CD1c-positive myeloid dendritic cell (primary cell): Measurements from ENCODE around the gene SMARCC2.
A peak's percentile ranks its signal among the peaks of the same experiment; 100 is the strongest.
"Not testable (repeated sequence)": the region's sequence is repeated elsewhere in the genome, so short reads cannot be mapped to it uniquely, and the experiment has no call there.

ENCODE experiments used
- DNase-seq: peaks from one replicate; pipeline ENCODE4 v3.0.0-alpha.2; 2016; ENCODE audit errors: extremely low spot score

The SMARCC2 gene

GRCh38 chr12:56163533-56164344 is 25.5 kb downstream of the SMARCC2 start:
- no peak for DNase-seq

GRCh38 chr12:56162468-56163290 is 26.6 kb downstream of the SMARCC2 start:
- no peak for DNase-seq

GRCh38 chr12:56161690-56162351 is 27.5 kb downstream of the SMARCC2 start:
- no peak for DNase-seq

- no peak for DNase-seq
Observed at GRCh38 chr12:56160894-56161689, 28.2 kb downstream of the SMARCC2 start.

- peak; percentile 32 for DNase-seq
Observed at GRCh38 chr12:56160193-56160763, 29.0 kb downstream of the SMARCC2 start.

GRCh38 chr12:56159482-56160192 is 29.6 kb downstream of the SMARCC2 start:
- DNase-seq: no peak

GRCh38 chr12:56158926-56159461 is 30.3 kb downstream of the SMARCC2 start:
- peak; percentile 66 for DNase-seq

- peak; percentile 98 for DNase-seq
Observed at GRCh38 chr12:56158029-56158925, 31.0 kb downstream of the SMARCC2 start, which contains the start of gene MYL6. MYL6 (plus strand) TSS chr12:56158359; CDS start chr12:56158402, 43 bp downstream.

GRCh38 chr12:56157201-56158028 is 31.9 kb downstream of the SMARCC2 start:
- DNase-seq: peak; percentile 84

- DNase-seq: not testable (repeated sequence)
Observed at GRCh38 chr12:56156464-56157200, 32.7 kb downstream of the SMARCC2 start.

- no peak for DNase-seq
Observed at GRCh38 chr12:56155256-56155845, 33.9 kb downstream of the SMARCC2 start.

- DNase-seq: no peak
Observed at GRCh38 chr12:56154818-56155217, 34.5 kb downstream of the SMARCC2 start.

GRCh38 chr12:56154246-56154771 is 35.0 kb downstream of the SMARCC2 start:
- DNase-seq: no peak

GRCh38 chr12:56153678-56154065 is 35.6 kb downstream of the SMARCC2 start:
- no peak for DNase-seq

GRCh38 chr12:56152756-56153677 is 36.3 kb downstream of the SMARCC2 start:
- no peak for DNase-seq
